Body of pancreas (tissue), 4 donors: Measurements from ENCODE around the gene SLC49A4.

Source experiments
- CTCF ChIP-seq, 7 experiments: fragments of 450-650 bp in 4 of 7; fragments of 200-600 bp in 3 of 7; sonication (generic) in 3 of 7; IDR thresholded peaks; one replicate each; pipeline ENCODE4 v1.5.1; 2016 to 2019; ENCODE audit warnings: antibody characterized with exemption in 7 of 7
- POLR2A ChIP-seq, 3 donors: fragments of 450-650 bp; IDR thresholded peaks; one replicate each; pipeline ENCODE4 v1.6.1; 2016; ENCODE audit warnings: antibody characterized with exemption in 3 of 3, mild to moderate bottlenecking in 2 of 3

- TF ChIP-seq CTCF (IDR thresholded peaks at IDR 0.05) (no peak), POLR2A (IDR thresholded peaks at IDR 0.05) (no peak)
Measured at GRCh38 chr3:122816587-122816986, 21.7 kb downstream of the SLC49A4 start.
